ENCODE data around the gene C14orf132.

- TF ChIP-seq GATA2 (IDR thresholded peaks at IDR 0.05; ENCODE audit: low read depth, low read length) (no peak), GATA3 (IDR thresholded peaks at IDR 0.05; ENCODE audit: low read depth, low read length) (no peak)
These were observed 70.6 kb downstream of the C14orf132 start for GRCh38 chr14:96109596-96110355.
